ENCODE results near the gene FIG4.

- TF ChIP-seq MXI1 (IDR thresholded peaks at IDR 0.05; ENCODE audit: borderline replicate concordance, low read depth, low read length) (no peak), CSRNP1 (CRISPR knock-in tag; IDR thresholded peaks at IDR 0.05) (no peak), POLR2G (IDR thresholded peaks at IDR 0.05; ENCODE audit: low read depth, low read length) (no peak), NAIF1 (CRISPR knock-in tag; IDR thresholded peaks at IDR 0.05; ENCODE audit: borderline replicate concordance) (no peak), SRF (IDR thresholded peaks at IDR 0.05; ENCODE audit: low read depth, low read length) (no peak), CTCF (CRISPR knock-in tag; IDR thresholded peaks at IDR 0.05) (no peak), CEBPB (IDR thresholded peaks at IDR 0.05; ENCODE audit: borderline replicate concordance, low read depth, low read length) (no peak), GATA4 (IDR thresholded peaks at IDR 0.05; ENCODE audit: borderline replicate concordance, low read depth) (no peak), JUND (CRISPR knock-in tag; IDR thresholded peaks at IDR 0.05) (no peak)
- TF ChIP-seq, protein P1, sequence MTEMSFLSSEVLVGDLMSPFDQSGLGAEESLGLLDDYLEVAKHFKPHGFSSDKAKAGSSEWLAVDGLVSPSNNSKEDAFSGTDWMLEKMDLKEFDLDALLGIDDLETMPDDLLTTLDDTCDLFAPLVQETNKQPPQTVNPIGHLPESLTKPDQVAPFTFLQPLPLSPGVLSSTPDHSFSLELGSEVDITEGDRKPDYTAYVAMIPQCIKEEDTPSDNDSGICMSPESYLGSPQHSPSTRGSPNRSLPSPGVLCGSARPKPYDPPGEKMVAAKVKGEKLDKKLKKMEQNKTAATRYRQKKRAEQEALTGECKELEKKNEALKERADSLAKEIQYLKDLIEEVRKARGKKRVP (CRISPR knock-in tag; IDR thresholded peaks at IDR 0.05), result no peak
Observed at GRCh38 chr6:109701774-109702173, 10.7 kb downstream of the FIG4 start.

All from HepG2 (cell line).